ENCODE data around the gene SSR1. TPM values are rescaled to one million over a fixed set of nuclear protein-coding genes. Genes with fewer than 3 reads are reported as not detected.

Gene SSR1
- total and polyA plus RNA-seq, 2 of the 13 experiments (the other 11 are each of a cell fraction or from before 2014, with no cell fraction given), result 203 to 243 TPM

GRCh38 chr6:7239590-7239948 lies 73.4 kb downstream of the SSR1 start (continued):
- TF ChIP-seq, protein P1, sequence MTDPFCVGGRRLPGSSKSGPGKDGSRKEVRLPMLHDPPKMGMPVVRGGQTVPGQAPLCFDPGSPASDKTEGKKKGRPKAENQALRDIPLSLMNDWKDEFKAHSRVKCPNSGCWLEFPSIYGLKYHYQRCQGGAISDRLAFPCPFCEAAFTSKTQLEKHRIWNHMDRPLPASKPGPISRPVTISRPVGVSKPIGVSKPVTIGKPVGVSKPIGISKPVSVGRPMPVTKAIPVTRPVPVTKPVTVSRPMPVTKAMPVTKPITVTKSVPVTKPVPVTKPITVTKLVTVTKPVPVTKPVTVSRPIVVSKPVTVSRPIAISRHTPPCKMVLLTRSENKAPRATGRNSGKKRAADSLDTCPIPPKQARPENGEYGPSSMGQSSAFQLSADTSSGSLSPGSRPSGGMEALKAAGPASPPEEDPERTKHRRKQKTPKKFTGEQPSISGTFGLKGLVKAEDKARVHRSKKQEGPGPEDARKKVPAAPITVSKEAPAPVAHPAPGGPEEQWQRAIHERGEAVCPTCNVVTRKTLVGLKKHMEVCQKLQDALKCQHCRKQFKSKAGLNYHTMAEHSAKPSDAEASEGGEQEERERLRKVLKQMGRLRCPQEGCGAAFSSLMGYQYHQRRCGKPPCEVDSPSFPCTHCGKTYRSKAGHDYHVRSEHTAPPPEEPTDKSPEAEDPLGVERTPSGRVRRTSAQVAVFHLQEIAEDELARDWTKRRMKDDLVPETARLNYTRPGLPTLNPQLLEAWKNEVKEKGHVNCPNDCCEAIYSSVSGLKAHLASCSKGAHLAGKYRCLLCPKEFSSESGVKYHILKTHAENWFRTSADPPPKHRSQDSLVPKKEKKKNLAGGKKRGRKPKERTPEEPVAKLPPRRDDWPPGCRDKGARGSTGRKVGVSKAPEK (CRISPR knock-in tag; IDR thresholded peaks at IDR 0.05; ENCODE audit: borderline replicate concordance), result 0 out of 2 replicates have a peak, but pooled peaks have one; percentile 15
- no peak for TF ChIP-seq ZFP36L1 (CRISPR knock-in tag; IDR thresholded peaks at IDR 0.05)
- no peak for TF ChIP-seq PHB2 (IDR thresholded peaks at IDR 0.05; ENCODE audit: partially characterized antibody)
- no peak for TF ChIP-seq RNF2 (conservative IDR thresholded peaks at IDR 0.05; ENCODE audit: low read depth)
- TF ChIP-seq ZIK1 (CRISPR knock-in tag; IDR thresholded peaks at IDR 0.05; ENCODE audit: borderline replicate concordance, low read depth), result 0 out of 2 replicates have a peak, but pooled peaks have one; percentile 61
- no peak for TF ChIP-seq ZNF230 (CRISPR knock-in tag; IDR thresholded peaks at IDR 0.05)
- TF ChIP-seq, protein P2, sequence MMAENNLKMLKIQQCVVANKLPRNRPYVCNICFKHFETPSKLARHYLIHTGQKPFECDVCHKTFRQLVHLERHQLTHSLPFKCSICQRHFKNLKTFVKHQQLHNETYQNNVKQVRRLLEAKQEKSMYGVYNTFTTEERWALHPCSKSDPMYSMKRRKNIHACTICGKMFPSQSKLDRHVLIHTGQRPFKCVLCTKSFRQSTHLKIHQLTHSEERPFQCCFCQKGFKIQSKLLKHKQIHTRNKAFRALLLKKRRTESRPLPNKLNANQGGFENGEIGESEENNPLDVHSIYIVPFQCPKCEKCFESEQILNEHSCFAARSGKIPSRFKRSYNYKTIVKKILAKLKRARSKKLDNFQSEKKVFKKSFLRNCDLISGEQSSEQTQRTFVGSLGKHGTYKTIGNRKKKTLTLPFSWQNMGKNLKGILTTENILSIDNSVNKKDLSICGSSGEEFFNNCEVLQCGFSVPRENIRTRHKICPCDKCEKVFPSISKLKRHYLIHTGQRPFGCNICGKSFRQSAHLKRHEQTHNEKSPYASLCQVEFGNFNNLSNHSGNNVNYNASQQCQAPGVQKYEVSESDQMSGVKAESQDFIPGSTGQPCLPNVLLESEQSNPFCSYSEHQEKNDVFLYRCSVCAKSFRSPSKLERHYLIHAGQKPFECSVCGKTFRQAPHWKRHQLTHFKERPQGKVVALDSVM (CRISPR knock-in tag; IDR thresholded peaks at IDR 0.05), result no peak
- peak; percentile 5; the same call in 1 of the 2 replicates for TF ChIP-seq KDM3A (CRISPR knock-in tag; IDR thresholded peaks at IDR 0.05; ENCODE audit: low read depth)
- TF ChIP-seq SOX13 (IDR thresholded peaks at IDR 0.05), result no peak
- TF ChIP-seq SOX13 (CRISPR knock-in tag; conservative IDR thresholded peaks at IDR 0.05 in 1 of 2, IDR thresholded peaks at IDR 0.05 in 1 of 2), result peak in 1 of 2 experiments; percentile 44; a peak in 1 of 4 replicates
- TF ChIP-seq NR0B2 (CRISPR knock-in tag; IDR thresholded peaks at IDR 0.05), result no peak
- TF ChIP-seq ZNF296 (CRISPR knock-in tag; conservative IDR thresholded peaks at IDR 0.05), result 0 out of 2 replicates have a peak, but pooled peaks have one; percentile 45
- no peak for TF ChIP-seq ZNF781 (CRISPR knock-in tag; IDR thresholded peaks at IDR 0.05; ENCODE audit: borderline replicate concordance, not compliant biosample characterization)
- TF ChIP-seq ATRX (CRISPR knock-in tag; IDR thresholded peaks at IDR 0.05; ENCODE audit: borderline replicate concordance), result no peak
- TF ChIP-seq EED (CRISPR knock-in tag; IDR thresholded peaks at IDR 0.05), result no peak
- peak; percentile 26; the same call in 1 of the 2 replicates for TF ChIP-seq HOXD1 (CRISPR knock-in tag; IDR thresholded peaks at IDR 0.05)
- TF ChIP-seq ZNF713 (CRISPR knock-in tag; IDR thresholded peaks at IDR 0.05), result no peak
- TF ChIP-seq ZEB1 (IDR thresholded peaks at IDR 0.05; ENCODE audit: insufficient replicate concordance, low read depth), result no peak
- no peak for TF ChIP-seq ZNF878 (CRISPR knock-in tag; IDR thresholded peaks at IDR 0.05)
- no peak for TF ChIP-seq KAT8 (CRISPR knock-in tag; IDR thresholded peaks at IDR 0.05)
- TF ChIP-seq MZF1 (CRISPR knock-in tag; IDR thresholded peaks at IDR 0.05; ENCODE audit: borderline replicate concordance), result no peak
- TF ChIP-seq IKZF4 (CRISPR knock-in tag; IDR thresholded peaks at IDR 0.05; ENCODE audit: borderline replicate concordance, low read depth, not compliant biosample characterization), result no peak
- TF ChIP-seq ZNF780A (CRISPR knock-in tag; IDR thresholded peaks at IDR 0.05), result no peak
- no peak for TF ChIP-seq KLF12 (CRISPR knock-in tag; IDR thresholded peaks at IDR 0.05; ENCODE audit: borderline replicate concordance)
- TF ChIP-seq ZNF605 (CRISPR knock-in tag; IDR thresholded peaks at IDR 0.05), result no peak
- TF ChIP-seq REPIN1 (CRISPR knock-in tag; IDR thresholded peaks at IDR 0.05; ENCODE audit: borderline replicate concordance, low read depth), result no peak
- no peak for TF ChIP-seq KAT2B (IDR thresholded peaks at IDR 0.05; ENCODE audit: borderline replicate concordance, low read depth, low read length)
- no peak for TF ChIP-seq ZNF20 (CRISPR knock-in tag; IDR thresholded peaks at IDR 0.05)
